Measurements from ENCODE around the gene ACOXL.

- TF ChIP-seq, protein P1, sequence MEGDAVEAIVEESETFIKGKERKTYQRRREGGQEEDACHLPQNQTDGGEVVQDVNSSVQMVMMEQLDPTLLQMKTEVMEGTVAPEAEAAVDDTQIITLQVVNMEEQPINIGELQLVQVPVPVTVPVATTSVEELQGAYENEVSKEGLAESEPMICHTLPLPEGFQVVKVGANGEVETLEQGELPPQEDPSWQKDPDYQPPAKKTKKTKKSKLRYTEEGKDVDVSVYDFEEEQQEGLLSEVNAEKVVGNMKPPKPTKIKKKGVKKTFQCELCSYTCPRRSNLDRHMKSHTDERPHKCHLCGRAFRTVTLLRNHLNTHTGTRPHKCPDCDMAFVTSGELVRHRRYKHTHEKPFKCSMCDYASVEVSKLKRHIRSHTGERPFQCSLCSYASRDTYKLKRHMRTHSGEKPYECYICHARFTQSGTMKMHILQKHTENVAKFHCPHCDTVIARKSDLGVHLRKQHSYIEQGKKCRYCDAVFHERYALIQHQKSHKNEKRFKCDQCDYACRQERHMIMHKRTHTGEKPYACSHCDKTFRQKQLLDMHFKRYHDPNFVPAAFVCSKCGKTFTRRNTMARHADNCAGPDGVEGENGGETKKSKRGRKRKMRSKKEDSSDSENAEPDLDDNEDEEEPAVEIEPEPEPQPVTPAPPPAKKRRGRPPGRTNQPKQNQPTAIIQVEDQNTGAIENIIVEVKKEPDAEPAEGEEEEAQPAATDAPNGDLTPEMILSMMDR (IDR thresholded peaks at IDR 0.05; ENCODE audit: low read depth, low read length, poor library complexity, severe bottlenecking) = no peak
- TF ChIP-seq EZH2phosphoT487 (IDR thresholded peaks at IDR 0.05; ENCODE audit: borderline replicate concordance, low read length) = no peak
These were observed 187.4 kb downstream of the ACOXL start for GRCh38 chr2:110919738-110920137.
